Testis (tissue), 5 donors: ENCODE measurements around the gene GINS2. TPM values are rescaled to one million over a fixed set of nuclear protein-coding genes. Genes with fewer than 3 reads are reported as not detected.

Experiments
- DNase-seq: peaks from one replicate; pipeline ENCODE4 v3.0.0-alpha.2; 2019
- H3K27ac ChIP-seq, 2 donors: fragments of 200-600 bp; sonication (generic); one replicate each; pipeline ENCODE4 v1.5.1; 2019
- H3K27me3 ChIP-seq: fragments of 200-600 bp; sonication (generic); one replicate; pipeline ENCODE4 v1.5.1; 2019
- H3K36me3 ChIP-seq: fragments of 200-600 bp; sonication (generic); one replicate; pipeline ENCODE4 v1.5.1; 2017; ENCODE audit warnings: low read depth; ENCODE audit errors: missing control alignments
- H3K4me1 ChIP-seq: fragments of 200-600 bp; sonication (generic); one replicate; pipeline ENCODE4 v1.5.1; 2019
- H3K4me3 ChIP-seq, 2 donors: fragments of 200-600 bp; sonication (generic); one replicate each; pipeline ENCODE4 v1.5.1; 2017 to 2019
- H3K9me3 ChIP-seq: fragments of 200-600 bp; sonication (generic); one replicate; pipeline ENCODE4 v1.5.1; 2017
- CTCF ChIP-seq, 3 experiments: fragments of 450-650 bp in 2 of 3; fragments of 200-600 bp in 1 of 3; sonication (generic) in 1 of 3; IDR thresholded peaks; one replicate each; pipeline ENCODE4 v1.5.1; 2016 to 2019; ENCODE audit warnings: antibody characterized with exemption in 3 of 3, mild to moderate bottlenecking in 2 of 3, moderate library complexity in 1 of 3
- POLR2A ChIP-seq: fragments of 450-650 bp; IDR thresholded peaks from one replicate; pipeline ENCODE4 v1.6.1; 2017; ENCODE audit warnings: antibody characterized with exemption, mild to moderate bottlenecking, moderate library complexity
- WGBS, 2 donors: methylation state at CpG; one replicate each; pipeline ENCODE4 v1.1.5; 2018; 5-methylcytosine and 5-hydroxymethylcytosine counted together
- intact Hi-C: fragments of 100-400 bp; cut with DNase I; formaldehyde crosslinking; loops from one replicate; pipeline ENCODE4 v1.15.1; 2023; ENCODE audit warnings: low total_unique reads
- long read RNA-seq, 2 donors: transcript quantifications; one replicate each; lab custom pipeline, GENCODE V29; 2026
- polyA plus RNA-seq: library from polyadenylated mRNA; stranded (reverse); fragments of 350-450 nt; fragmentation: Illumina TruSeq; extraction: RNeasy Lipid Tissue Mini Kit (QIAGEN cat#74804); gene quantifications from one replicate; pipeline ENCODE4 v1.2.3, GENCODE V29; 2014; ENCODE audit warnings: low read depth, low replicate concordance; ENCODE audit not compliant: insufficient read depth
- total RNA-seq, 2 donors: library from RNA; depleted of rRNA; stranded (reverse); fragments of >200 nt; gene quantifications; one replicate each; pipeline ENCODE4 v1.2.3, GENCODE V29; 2016

Gene GINS2
- total RNA-seq (10 to 100 TPM in 1 of 2 donors, 1 to 10 TPM in 1; 8.9 to 13.8 TPM), polyA plus RNA-seq (11.8 TPM)
- long read RNA-seq, donor 1, transcript GINS2-201 (5 exons, 2,673 nt) = major isoform, 14 of 35 reads
- long read RNA-seq, donor 1, partial matches to known transcripts = 21 of 35 reads
- long read RNA-seq, donor 1, other reads (novel, unspliced or antisense) = 0 of 35 reads
- long read RNA-seq, donor 2, transcript GINS2-201 (5 exons, 2,673 nt) = major isoform, 11 of 11 reads
- long read RNA-seq, donor 2, partial matches to known transcripts = 0 of 11 reads
- long read RNA-seq, donor 2, other reads (novel, unspliced or antisense) = 0 of 11 reads

GRCh38 chr16:85688586-85689284 is at the start of gene GINS2:
TSS of gene GINS2 (minus strand) at chr16:85688954. CDS start at chr16:85688898, 56 bp downstream.
- peak; percentile 91 for DNase-seq
- H3K4me1 ChIP-seq = no peaks in the 10 kb centered on the region
- TF ChIP-seq CTCF (IDR thresholded peaks at IDR 0.05) = no peak
- TF ChIP-seq POLR2A = no peak
- H3K9me3 ChIP-seq = no peaks in the 10 kb centered on the region
- peak within 1 kb of the TSS; percentile 43 to 53 for H3K4me3 ChIP-seq
- intact Hi-C loops = no loop called here
- no peaks in the 10 kb centered on the region for H3K27me3 ChIP-seq
- H3K27ac ChIP-seq = no peak within 1 kb of the TSS
- no peaks in the 10 kb centered on the region for H3K36me3 ChIP-seq
- 2 to 12% methylated on average over 6 to 59 of the region's 86 CpGs for WGBS, 2 donors

GRCh38 chr16:85736921-85737320 is 48.2 kb upstream of the GINS2 start:
- no peaks in the 10 kb centered on the region for H3K27me3 ChIP-seq
- 87 to 92% methylated on average over 9 of the region's 9 CpGs for WGBS, 2 donors

GRCh38 chr16:85735946-85736345 is 47.2 kb upstream of the GINS2 start:
- H3K9me3 ChIP-seq = no peaks in the 10 kb centered on the region
- 74 to 75% methylated on average over 6 of the region's 6 CpGs for WGBS, 2 donors
- no peaks in the 10 kb centered on the region for H3K36me3 ChIP-seq
- H3K27me3 ChIP-seq = no peaks in the 10 kb centered on the region
- H3K4me1 ChIP-seq = no peaks in the 10 kb centered on the region
- H3K4me3 ChIP-seq = no peak overlapping the region
- TF ChIP-seq CTCF (IDR thresholded peaks at IDR 0.05) (no peak), POLR2A (no peak)
- DNase-seq = no peak
- H3K27ac ChIP-seq = no peak overlapping the region
- intact Hi-C loops = no loop called here

More at GRCh38 chr16:85736921-85737320, 48.2 kb upstream of the GINS2 start:
- intact Hi-C loops = no loop called here
- H3K36me3 ChIP-seq = no peaks in the 10 kb centered on the region
- H3K4me3 ChIP-seq = no peak overlapping the region
- no peaks in the 10 kb centered on the region for H3K9me3 ChIP-seq
- H3K4me1 ChIP-seq = no peaks in the 10 kb centered on the region
- H3K27ac ChIP-seq = no peak overlapping the region
- no peak for DNase-seq
- TF ChIP-seq POLR2A (no peak), CTCF (IDR thresholded peaks at IDR 0.05) (no peak)

- no peak overlapping the region for H3K4me3 ChIP-seq
- TF ChIP-seq CTCF (IDR thresholded peaks at IDR 0.05) = no peak
- TF ChIP-seq POLR2A = no peak
- no peaks in the 10 kb centered on the region for H3K4me1 ChIP-seq
- no peaks in the 10 kb centered on the region for H3K9me3 ChIP-seq
- intact Hi-C loops = no loop called here
- no peak for DNase-seq
- no peaks in the 10 kb centered on the region for H3K36me3 ChIP-seq
- H3K27me3 ChIP-seq = no peaks in the 10 kb centered on the region
- 81 to 91% methylated on average over 12 to 14 of the region's 14 CpGs for WGBS, 2 donors
- no peak overlapping the region for H3K27ac ChIP-seq
Measured at GRCh38 chr16:85735225-85735635, 46.5 kb upstream of the GINS2 start.
